GM19455 (cell line): Measurements from ENCODE around the gene WWOX.
"Not testable (repeated sequence)": the region's sequence is repeated elsewhere in the genome, so short reads cannot be mapped to it uniquely, and the experiment has no call there.

Experiments used
- ATAC-seq: cut with Tn5 transposase; IDR thresholded peaks from one replicate; pipeline ENCODE4 v1.9.1; 2021; ENCODE audit not compliant: unreplicated experiment

WWOX gene

GRCh38 chr16:79026117-79026516 lies 926.7 kb downstream of the WWOX start:
- no peak for ATAC-seq

DNA sequence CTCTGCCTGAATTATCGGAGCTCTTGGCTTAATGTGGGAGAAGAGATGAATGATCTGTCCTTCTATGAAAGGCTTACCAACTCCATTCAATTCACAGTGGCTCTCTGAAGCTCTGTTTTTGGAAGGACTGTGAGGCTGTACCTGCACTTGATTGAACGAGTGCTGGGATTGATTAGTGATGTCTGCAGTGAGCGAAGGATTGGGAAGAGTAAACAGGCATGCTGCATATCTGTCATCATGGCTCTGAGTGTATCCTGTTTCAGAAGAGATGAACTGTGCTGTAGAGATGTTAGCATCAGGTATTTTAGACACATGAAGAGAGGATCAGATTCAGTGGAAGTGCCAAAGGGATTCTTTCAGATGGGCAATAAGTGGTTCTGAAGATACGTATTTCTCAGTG lies 937.1 kb downstream of the WWOX start:
- no peak for ATAC-seq

DNA sequence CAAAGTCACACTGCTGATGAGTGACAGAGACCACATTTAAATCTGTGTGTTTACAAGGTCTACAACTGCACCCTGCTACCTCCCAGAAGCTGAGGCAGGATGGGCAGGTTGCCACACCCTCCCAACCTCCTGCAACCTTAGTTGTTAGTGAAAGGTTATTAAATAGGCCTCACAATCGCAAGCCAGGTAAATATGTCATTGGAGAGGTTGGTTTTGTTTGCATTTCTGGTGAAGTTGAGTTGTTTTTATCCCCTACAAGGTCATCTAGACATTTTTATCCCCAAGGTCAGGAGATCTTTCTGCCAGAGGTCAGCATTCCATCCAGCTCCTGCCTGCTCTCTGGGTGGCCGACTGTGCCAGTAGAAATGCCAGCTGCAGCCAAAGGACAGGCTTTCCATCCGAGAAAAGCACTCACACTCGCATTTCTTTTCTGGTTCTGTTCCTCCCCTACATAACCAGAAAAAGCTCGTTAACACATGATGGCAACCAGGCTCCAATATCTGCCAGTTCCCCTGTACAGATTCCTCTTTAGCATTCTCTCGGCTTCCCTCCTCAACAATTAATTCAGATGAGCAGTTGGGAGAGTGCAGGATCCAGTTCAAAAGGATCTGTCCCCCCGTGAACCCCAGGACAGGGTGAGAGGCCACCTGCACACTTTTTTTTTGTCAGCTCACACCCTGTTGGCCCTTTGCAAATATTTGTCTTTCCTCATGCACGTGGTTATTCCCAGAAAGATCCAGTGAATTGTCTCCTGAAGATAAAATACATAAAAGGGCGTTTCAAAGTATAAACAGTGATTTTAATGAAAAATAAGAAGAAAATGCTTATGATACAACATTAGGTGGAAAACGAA lies 938.3 kb downstream of the WWOX start:
- ATAC-seq, result no peak

DNA sequence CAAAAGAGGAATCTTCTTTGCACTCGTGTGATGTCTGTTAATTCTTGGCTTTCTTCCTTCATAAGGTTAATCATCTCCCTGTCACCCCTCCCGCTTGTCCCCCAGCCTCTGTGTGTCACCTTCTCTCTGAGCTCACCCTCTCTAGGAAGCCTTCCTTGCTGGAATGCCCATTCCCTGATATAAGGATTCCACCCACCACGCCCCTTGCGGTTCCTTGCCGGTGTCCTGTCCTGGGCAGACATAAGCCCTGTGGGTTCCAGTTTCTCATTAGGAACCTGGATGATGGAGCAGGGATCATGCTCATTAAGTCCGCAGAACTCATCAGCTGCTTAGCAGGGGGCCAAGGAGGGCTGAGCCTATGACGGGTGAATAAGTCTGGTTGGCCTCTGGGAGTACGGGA lies 941.8 kb downstream of the WWOX start:
- no peak for ATAC-seq

- no peak for ATAC-seq
These were observed 942.7 kb downstream of the WWOX start for GRCh38 chr16:79042141-79042540.

GRCh38 chr16:79042886-79043285 lies 943.4 kb downstream of the WWOX start:
- no peak for ATAC-seq

GRCh38 chr16:79045191-79045590 lies 945.7 kb downstream of the WWOX start:
- ATAC-seq, result no peak

DNA sequence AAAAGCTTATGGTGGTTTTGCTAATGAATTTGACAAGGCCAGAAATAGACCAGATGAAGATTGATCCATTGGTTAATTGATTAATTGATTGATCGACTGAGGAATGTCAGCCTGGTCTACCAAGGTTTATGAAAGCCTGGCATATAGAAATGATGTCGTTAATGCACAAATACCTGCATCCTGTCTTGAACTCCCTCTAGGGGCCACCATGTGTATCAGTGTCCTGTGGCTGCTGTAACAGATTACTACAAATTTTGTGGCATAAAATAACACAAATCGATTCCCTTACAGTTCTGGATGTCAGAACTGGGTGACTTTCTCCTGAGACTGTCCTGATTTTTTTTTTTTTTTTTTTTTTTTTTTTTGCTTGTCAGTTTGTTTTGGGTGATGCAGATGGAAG lies 947.9 kb downstream of the WWOX start:
- no peak for ATAC-seq

DNA sequence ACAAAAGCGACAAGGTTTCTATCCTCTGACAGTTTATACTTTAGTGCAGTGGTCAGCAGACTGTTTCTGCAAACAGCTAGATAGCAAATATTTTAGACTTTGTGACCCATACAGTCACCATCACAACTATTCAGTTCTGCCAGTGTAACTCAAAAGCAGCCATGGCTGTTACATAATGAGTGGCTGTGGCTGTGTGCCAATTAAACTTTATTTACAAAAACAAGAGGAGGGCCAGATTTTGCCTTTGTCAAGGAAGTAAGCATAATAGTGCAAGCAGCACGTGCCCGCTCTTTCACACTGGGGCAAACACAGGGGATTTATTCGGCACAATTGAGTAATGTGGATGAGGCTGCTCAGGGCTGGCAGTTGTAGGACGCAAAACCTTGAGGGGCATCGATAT lies 949.6 kb downstream of the WWOX start:
- ATAC-seq, result no peak

- ATAC-seq, result no peak
These were observed 950.6 kb downstream of the WWOX start for GRCh38 chr16:79050063-79050462.

- no peak for ATAC-seq
These were observed 951.9 kb downstream of the WWOX start for GRCh38 chr16:79051313-79051712.

- not testable (repeated sequence) for ATAC-seq
These were observed 952.7 kb downstream of the WWOX start for GRCh38 chr16:79052198-79052597.

DNA sequence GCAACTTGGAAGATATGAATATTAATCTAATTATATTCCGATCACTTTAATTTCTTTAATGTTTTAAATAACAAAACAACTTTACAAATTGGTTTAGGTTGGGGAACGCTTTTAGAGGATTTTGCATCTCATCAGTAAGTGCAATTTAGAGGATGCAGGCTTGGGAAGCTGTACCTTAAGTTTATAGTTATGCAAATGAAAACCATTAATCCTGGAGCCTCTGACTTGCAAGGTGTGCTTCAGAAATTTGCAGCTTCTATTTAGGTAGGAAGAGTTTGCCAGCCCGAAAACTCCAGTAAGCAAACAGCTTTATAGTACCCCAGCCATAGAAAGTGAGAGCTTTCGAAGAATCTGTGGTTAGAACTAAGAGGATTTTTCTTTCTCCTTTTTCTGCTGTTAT lies 954.1 kb downstream of the WWOX start:
- ATAC-seq, result no peak

DNA sequence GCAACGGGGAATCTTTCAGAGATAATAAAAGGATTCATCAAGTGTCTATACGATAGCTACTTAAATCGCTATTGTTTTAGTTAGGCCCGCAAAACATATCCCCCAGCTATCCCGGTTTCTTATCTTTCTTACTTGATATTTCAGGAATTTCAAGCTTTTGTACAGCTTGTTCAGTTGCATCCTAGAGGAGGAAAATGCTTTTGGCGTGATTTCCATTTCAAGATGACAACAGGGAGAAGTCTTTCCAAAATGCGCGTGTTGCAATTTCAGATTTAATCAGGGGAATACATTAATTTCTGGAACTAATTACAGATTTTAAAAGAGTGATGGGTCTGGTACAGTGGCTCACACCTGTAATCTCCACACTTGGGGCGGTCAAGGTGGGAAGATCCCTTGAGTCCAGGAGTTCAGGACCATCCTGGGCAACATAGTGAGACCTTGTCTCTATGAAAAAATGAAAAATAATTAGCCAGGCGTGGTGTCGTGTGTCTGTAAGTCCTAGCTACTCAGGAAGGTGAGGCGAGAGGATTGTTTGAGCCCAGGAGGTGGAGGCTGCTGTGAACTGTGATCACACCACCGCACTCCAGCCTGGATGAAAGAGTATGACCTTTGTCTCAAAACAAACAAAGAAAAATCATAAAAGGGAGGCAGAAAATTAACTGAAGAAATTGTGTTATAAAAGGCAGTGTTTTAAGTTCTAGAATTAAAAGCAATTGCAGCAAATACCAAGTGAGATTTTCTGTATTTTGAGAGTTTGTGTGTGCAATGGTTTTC lies 954.9 kb downstream of the WWOX start:
- ATAC-seq, result no peak

GRCh38 chr16:79055251-79055970 lies 956.0 kb downstream of the WWOX start:
- no peak for ATAC-seq

DNA sequence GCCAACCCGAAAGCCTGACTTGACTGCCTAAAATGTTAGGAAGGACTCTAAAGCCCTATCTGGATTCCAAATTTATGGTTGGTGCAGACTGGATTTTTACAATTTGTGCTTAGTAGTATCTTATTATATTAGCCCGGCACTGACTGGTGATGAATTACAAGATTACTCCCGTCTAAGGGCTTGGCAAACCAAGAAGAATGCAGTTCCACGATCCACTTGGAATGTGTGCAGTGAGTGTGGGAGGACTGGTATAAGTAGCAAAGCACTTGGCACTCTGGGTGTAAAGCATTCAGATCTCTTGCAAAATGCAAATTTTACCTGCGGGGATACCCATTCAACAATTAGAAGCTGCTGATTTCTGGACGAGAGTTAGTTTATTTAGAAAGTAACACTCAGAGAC lies 961.7 kb downstream of the WWOX start:
- ATAC-seq, result no peak

DNA sequence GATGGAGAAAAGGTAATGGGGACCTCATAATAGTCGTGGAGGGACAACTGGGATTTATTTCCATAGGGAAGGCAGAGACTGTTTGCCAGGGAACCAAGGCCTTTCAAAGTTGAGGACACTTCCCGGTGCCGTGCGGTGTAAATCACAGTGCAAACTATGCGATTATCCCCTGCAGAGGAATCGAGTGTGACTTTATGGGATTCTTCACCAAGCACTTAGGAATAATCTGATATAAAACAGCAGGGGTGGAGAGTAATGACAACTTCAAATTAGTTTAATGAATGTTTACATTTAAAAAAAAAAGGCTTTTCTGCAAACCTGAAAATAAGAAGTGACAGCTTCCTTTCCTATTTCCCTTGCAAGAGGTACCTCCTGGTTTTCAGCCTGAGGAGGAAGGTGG lies 962.9 kb downstream of the WWOX start:
- ATAC-seq, result no peak

DNA sequence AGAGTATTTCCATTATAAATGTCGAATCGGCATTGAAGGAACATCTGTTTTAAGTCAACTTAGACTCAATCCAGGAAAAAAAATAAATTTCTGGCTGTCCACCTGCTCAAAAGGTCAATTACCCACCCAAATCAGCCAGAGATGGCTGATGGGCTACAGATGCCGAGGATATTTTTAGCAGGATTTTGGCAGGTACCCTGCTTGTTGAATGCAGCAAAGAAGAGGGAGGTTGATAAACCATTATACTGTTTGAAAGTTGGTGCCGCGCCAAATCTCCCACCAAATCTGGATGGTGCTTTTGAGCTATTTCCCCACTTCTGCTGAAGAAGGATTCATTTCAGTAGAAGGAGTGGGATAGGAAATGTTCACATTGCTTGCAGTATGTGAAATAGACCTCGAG lies 963.4 kb downstream of the WWOX start:
- ATAC-seq, result no peak

DNA sequence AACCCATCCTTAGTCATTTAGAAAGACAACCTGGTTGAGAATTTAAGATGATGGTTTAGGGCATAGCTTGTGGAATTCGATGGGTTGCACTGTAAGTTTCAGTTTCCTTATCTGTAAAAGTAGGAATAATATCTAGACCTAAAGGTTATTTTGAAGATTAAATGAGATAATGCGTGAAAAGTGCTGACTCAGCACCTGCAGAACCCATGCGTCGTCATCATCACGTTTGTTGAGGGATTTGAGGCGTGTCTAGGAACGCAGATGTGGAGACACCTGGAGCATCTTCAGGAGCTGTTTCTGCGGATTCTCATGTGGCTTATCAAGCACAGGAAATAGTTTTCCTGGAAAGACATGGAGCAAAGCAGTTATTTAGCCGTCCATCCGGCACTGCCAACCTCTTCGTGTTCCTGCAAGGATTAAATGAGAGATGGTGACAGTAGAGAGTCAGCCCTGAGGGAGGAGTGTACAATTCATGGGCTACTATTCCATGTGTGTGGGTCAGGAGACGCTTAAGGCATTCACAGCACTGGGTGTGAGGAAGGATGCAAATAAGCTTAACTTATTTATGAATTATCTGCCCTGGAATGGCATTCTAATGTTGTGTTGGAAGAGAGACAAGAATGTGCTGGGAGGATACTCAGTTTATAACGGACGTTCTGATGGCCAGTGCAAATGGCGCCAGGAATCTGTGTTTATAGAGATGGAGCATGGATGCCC lies 965.0 kb downstream of the WWOX start:
- no peak for ATAC-seq

DNA sequence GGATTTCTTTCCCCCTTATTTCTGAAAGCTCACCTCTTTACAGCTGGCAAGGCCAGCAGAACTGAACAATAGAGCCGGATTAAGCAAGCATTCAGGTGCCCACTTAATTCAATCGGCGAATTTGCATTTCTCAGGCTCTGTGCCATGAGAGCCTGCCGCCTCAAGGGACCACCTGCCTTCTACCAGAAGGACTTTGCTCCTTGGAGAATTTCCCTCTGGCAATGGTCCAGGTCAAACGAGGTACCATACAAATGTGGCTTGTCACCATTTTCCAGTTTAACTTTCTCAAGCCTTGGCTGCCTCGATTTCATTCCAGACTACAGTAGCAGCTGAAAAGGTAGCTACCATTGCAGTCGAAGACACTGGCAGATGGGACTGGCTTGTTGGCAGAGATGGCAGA lies 967.1 kb downstream of the WWOX start:
- no peak for ATAC-seq

DNA sequence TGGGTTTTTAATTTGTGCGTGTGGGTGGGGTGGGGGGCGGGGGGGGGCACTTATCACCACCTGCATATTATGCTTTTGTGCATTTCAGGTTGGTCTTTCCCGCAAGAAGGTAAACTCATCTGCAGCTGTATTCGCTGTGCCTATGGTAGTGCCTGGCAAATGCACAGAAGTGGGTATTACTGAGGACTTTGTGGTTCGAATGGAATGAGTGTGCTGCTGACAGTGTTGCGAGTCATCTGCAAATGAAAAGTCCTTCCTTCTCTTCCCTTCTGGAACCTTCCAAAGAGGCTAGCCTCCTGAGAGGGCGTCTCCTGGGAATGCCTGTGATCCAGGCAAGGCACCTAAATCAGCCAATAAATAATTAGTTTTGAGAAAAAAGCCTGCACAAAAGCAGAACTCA lies 968.1 kb downstream of the WWOX start:
- no peak for ATAC-seq
